Tibial nerve (tissue), 4 donors: ENCODE data around the gene HAPLN2. TPM values are rescaled to one million over a fixed set of nuclear protein-coding genes. Genes with fewer than 3 reads are reported as not detected.
A peak's percentile ranks its signal among the peaks of the same experiment; 100 is the strongest.

ENCODE experiments used
- DNase-seq, 2 donors: peaks; one replicate each; pipeline ENCODE4 v3.0.0-alpha.2; 2019; ENCODE audit warnings: low spot score in 2 of 2
- H3K27ac ChIP-seq, 4 donors: fragments of 200-600 bp; sonication (generic) in 3 of 4; one replicate each; pipeline ENCODE4 v1.5.1; 2017 to 2019; ENCODE audit warnings: mild to moderate bottlenecking in 1 of 4
- H3K27me3 ChIP-seq, 2 donors: fragments of 200-600 bp; sonication (generic) in 1 of 2; one replicate each; pipeline versions ENCODE4 v1.5.1 to v1.6.0; 2017 to 2019
- H3K36me3 ChIP-seq, 3 donors: fragments of 200-600 bp; sonication (generic); one replicate each; pipeline ENCODE4 v1.5.1; 2018 to 2019
- H3K4me1 ChIP-seq, 4 donors: fragments of 200-600 bp; sonication (generic) in 3 of 4; one replicate each; pipeline ENCODE4 v1.5.1; 2017 to 2019
- H3K4me3 ChIP-seq, 4 donors: fragments of 200-600 bp; sonication (generic) in 3 of 4; one replicate each; pipeline ENCODE4 v1.5.1; 2017 to 2019; ENCODE audit warnings: mild to moderate bottlenecking in 1 of 4, moderate library complexity in 1 of 4
- H3K9me3 ChIP-seq, 4 donors: fragments of 200-600 bp; sonication (generic) in 3 of 4; one replicate each; pipeline ENCODE4 v1.5.1; 2017 to 2019
- CTCF ChIP-seq, 5 experiments: fragments of 200-600 bp in 3 of 5; fragments of 450-650 bp in 2 of 5; sonication (generic) in 3 of 5; IDR thresholded peaks; one replicate each; pipeline ENCODE4 v1.5.1; 2016 to 2019; ENCODE audit warnings: antibody characterized with exemption in 5 of 5, mild to moderate bottlenecking in 3 of 5, moderate library complexity in 2 of 5
- EP300 ChIP-seq, 2 donors: sonication (generic); formaldehyde crosslinking; IDR thresholded peaks; one replicate each; pipeline ENCODE4 v1.6.1; 2017; ENCODE audit warnings: antibody characterized with exemption in 2 of 2, mild to moderate bottlenecking in 1 of 2
- POLR2A ChIP-seq, 2 donors: fragments of 450-650 bp; IDR thresholded peaks; one replicate each; pipeline ENCODE4 v1.6.1; 2017; ENCODE audit warnings: antibody characterized with exemption in 2 of 2, mild to moderate bottlenecking in 2 of 2, moderate library complexity in 2 of 2
- WGBS, 2 donors: methylation state at CpG; one replicate each; pipeline ENCODE4 v1.1.5; 2018; 5-methylcytosine and 5-hydroxymethylcytosine counted together
- total RNA-seq, 4 donors: library from RNA; depleted of rRNA; stranded (reverse); fragments of >200 nt; gene quantifications; one replicate each; pipeline ENCODE4 v1.1.0, GENCODE V29; 2016

The HAPLN2 gene
- total RNA-seq, 4 donors from 2014 or later, result 1.8 to 20.3 (median 10.6) TPM

GRCh38 chr1:156655904-156656516 is 36.8 kb downstream of the HAPLN2 start:
- H3K9me3 ChIP-seq, result no peaks in the 10 kb centered on the region
- DNase-seq, result no peak
- WGBS, 2 donors, result 64 to 65% methylated on average over 8 to 9 of the region's 9 CpGs
- H3K36me3 ChIP-seq, result no peaks in the 10 kb centered on the region
- no peak for TF ChIP-seq EP300 (IDR thresholded peaks at IDR 0.05)
- no peak for TF ChIP-seq CTCF (IDR thresholded peaks at IDR 0.05)
- TF ChIP-seq POLR2A (IDR thresholded peaks at IDR 0.05), result no peak
- H3K4me1 ChIP-seq, result peaks cover 0 to 39% (median 32%) of the 10 kb centered on the region in 4 donors
- no peak overlapping the region for H3K4me3 ChIP-seq
- H3K27me3 ChIP-seq, result peaks cover 0 to 32% of the 10 kb centered on the region in 2 donors
- no peak overlapping the region for H3K27ac ChIP-seq

DNA sequence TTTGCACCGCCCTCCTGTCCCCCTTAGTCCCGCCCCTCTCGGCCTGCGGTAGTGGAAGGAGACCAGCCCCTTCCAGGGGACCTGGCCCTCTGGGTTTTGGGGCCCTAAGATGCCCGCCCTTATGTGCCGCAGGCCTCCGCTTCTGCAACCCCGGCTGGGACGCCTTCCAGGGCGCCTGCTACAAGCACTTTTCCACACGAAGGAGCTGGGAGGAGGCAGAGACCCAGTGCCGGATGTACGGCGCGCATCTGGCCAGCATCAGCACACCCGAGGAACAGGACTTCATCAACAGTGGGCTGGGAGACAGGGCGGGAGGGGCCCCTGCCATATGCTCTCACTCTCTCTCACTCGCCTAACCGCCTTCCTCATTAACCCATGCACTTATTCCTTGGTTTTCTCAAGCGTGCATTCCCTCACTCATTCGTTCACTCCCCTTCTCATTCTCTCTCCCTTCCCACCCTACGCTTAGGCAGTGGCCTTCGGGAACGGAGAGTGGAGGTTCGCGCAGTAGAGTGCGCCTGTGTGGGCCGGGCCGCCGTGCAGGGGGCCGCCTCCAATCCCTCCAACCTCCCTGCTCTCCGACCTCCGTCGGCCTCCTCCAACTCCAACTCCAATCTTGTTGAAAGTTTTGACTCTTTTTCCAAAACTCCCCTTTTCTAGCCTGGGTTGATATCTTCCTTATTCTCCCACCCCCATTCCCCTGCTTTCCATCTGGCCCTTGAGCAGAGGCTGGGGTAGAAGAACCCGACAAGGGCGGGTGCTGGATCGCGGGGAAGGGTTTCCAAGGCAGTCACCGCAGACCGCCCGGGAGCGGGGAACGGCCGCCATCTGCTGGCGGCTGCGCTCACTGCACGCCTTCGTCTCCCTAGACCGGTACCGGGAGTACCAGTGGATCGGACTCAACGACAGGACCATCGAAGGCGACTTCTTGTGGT is 37.9 kb downstream of the HAPLN2 start:
- Histone ChIP-seq H3K4me3 (peak overlapping the region; percentile 10 to 43 (median 24)), H3K9me3 (no peaks in the 10 kb centered on the region), H3K27ac (no peak overlapping the region), H3K4me1 (peaks cover 0 to 50% (median 42%) of the 10 kb centered on the region in 4 donors), H3K27me3 (peaks cover 0 to 21% of the 10 kb centered on the region in 2 donors), H3K36me3 (no peaks in the 10 kb centered on the region)
- TF ChIP-seq CTCF (IDR thresholded peaks at IDR 0.05), result peak; percentile 95 to 97 (median 95)
- TF ChIP-seq EP300 (IDR thresholded peaks at IDR 0.05), result no peak
- peak; percentile 62 to 79 for DNase-seq
- 1 to 3% methylated on average over 52 to 54 of the region's 54 CpGs for WGBS, 2 donors

DNA sequence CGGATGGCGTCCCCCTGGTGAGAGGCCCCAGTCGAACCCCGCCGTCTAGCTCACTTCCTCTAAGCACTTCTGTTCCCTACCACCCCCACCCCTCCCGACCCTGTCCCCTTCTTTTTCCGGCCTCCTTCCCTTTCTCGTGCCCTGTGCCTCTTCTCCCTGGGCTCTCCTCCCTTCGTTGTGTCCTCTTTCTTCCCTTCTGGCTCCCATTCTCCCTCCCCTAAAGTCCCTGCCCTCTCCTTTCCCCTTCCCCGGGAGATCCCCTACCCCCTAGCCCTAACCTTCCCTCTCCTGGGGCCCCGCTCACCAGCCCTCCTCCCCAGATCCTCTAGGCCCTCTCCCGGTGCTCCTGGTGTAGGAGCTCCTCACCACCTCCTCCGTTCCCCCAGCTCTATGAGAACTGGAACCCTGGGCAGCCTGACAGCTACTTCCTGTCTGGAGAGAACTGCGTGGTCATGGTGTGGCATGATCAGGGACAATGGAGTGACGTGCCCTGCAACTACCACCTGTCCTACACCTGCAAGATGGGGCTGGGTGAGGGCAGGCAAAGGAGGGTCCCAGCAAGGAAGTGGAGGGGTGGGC is 38.6 kb downstream of the HAPLN2 start:
- TF ChIP-seq POLR2A (IDR thresholded peaks at IDR 0.05), result no peak
- TF ChIP-seq CTCF (IDR thresholded peaks at IDR 0.05), result no peak
- TF ChIP-seq EP300 (IDR thresholded peaks at IDR 0.05), result no peak
- H3K27ac ChIP-seq, result no peak overlapping the region
- no peak for DNase-seq
- 17 to 19% methylated on average over 15 of the region's 15 CpGs for WGBS, 2 donors
- peaks cover 0 to 58% (median 50%) of the 10 kb centered on the region in 4 donors for H3K4me1 ChIP-seq
- no peaks in the 10 kb centered on the region for H3K9me3 ChIP-seq
- peaks cover 0 to 21% of the 10 kb centered on the region in 2 donors for H3K27me3 ChIP-seq
- H3K36me3 ChIP-seq, result no peaks in the 10 kb centered on the region
- peak overlapping the region in 2 of 4 donors; percentile 10 to 43 for H3K4me3 ChIP-seq

- Histone ChIP-seq H3K27me3 (peaks cover 0 to 20% of the 10 kb centered on the region in 2 donors), H3K4me3 (no peak overlapping the region), H3K4me1 (peaks cover 0 to 64% (median 57%) of the 10 kb centered on the region in 4 donors), H3K9me3 (no peaks in the 10 kb centered on the region), H3K36me3 (no peaks in the 10 kb centered on the region), H3K27ac (no peak overlapping the region)
- 92% methylated on average over 9 to 14 of the region's 14 CpGs for WGBS, 2 donors
- no peak for DNase-seq
- no peak for TF ChIP-seq POLR2A (IDR thresholded peaks at IDR 0.05)
- TF ChIP-seq CTCF (IDR thresholded peaks at IDR 0.05), result no peak
- TF ChIP-seq EP300 (IDR thresholded peaks at IDR 0.05), result no peak
These were observed 39.3 kb downstream of the HAPLN2 start for GRCh38 chr1:156658496-156658895.
